AG04450 (cell line): ENCODE measurements around the gene SERPINA4. TPM values are rescaled to one million over a fixed set of nuclear protein-coding genes. Genes with fewer than 3 reads are reported as not detected.

Source experiments
- CTCF ChIA-PET: fragments of 300-600, 350-600 bp; formaldehyde crosslinking; extraction: SDS; loops from one replicate; lab custom pipeline; 2022; ENCODE audit warnings: antibody characterized with exemption, inconsistent platforms; lab: Charles Lee
- POLR2A ChIA-PET: fragments of 350-600 bp; formaldehyde crosslinking; extraction: SDS; loops from one replicate; lab custom pipeline; 2021; ENCODE audit warnings: antibody characterized with exemption, inconsistent platforms; lab: Yijun Ruan, JAX
- DNase-seq: peaks from one replicate; pipeline ENCODE4 v3.0.0-alpha.2; 2011; ENCODE audit warnings: low read depth, low spot score
- H3K27ac ChIP-seq: one replicate; pipeline ENCODE4 v1.5.1; 2012; ENCODE audit warnings: low read depth, low read length, control low read depth
- H3K27me3 ChIP-seq: one replicate; pipeline ENCODE4 v1.6.0; 2012; ENCODE audit warnings: low read length; ENCODE audit not compliant: control insufficient read depth, insufficient read depth
- H3K4me3 ChIP-seq: 2 replicates; pipeline ENCODE4 v1.5.1; 2011; ENCODE audit warnings: mild to moderate bottlenecking, low read depth, low read length, control low read depth
- H3K9me3 ChIP-seq: 2 replicates; pipeline ENCODE4 v1.5.1; 2012; ENCODE audit warnings: low read length; ENCODE audit not compliant: control insufficient read depth, insufficient read depth
- CTCF ChIP-seq: IDR thresholded peaks from 2 replicates; pipeline ENCODE4 v1.5.1; 2011; ENCODE audit warnings: low read depth, low read length, control low read depth, inconsistent platforms
- polyA plus RNA-seq: library from polyadenylated mRNA; depleted of rRNA; stranded (reverse); fragments of >200 nt; gene quantifications from 2 replicates; pipeline ENCODE4 v1.2.3, GENCODE V29; 2011

Gene SERPINA4
- polyA plus RNA-seq, 1 experiment = not detected

GRCh38 chr14:94517641-94518257, 43.5 kb upstream of the SERPINA4 start:
- Histone ChIP-seq H3K27me3 (no peaks in the 10 kb centered on the region), H3K9me3 (peaks cover 3% of the 10 kb centered on the region; the same call in 1 of the 2 replicates), H3K4me3 (no peak overlapping the region), H3K27ac (no peak overlapping the region)
- no peak for TF ChIP-seq CTCF
- POLR2A ChIA-PET = no interaction called here
- no peak for DNase-seq
- CTCF ChIA-PET = no interaction called here

DNA sequence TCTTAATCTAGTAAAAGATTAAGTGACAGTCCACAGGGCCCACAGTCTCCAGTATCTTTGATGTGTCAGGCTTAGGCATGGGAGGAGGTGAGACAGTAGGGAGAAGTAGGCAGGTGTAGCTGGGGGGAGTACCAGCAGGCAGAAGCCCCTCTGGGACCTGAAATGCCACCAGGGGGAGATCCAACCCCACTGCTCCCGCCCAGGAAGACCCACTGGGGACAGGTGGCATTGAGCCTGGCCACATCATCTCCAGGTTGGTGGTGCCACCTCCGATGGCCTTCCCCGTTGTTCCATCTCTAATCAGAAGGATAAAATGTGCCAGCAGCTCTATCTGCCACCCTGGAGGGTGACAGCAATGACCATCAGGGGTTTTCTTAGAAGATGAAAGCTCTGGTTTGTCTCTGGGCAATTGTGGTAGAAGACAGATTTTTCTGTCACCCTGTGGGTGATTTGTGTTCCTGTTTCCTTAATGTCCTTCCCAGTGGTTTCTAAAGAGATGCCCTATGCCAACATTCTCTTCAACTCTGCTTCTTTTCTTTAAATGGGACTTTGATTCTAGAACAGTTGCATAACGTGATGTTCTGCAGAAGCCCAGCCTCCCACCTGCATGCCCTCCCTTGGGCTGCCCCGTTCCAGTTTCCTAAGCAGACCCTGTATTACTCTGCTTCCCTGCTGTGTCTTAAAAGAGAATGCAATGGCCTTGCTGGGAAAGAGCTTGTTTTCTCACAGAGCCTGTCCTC, 39.7 kb upstream of the SERPINA4 start:
- no peak overlapping the region for H3K27ac ChIP-seq
- DNase-seq = no peak
- no peaks in the 10 kb centered on the region for H3K27me3 ChIP-seq
- H3K9me3 ChIP-seq = peaks cover 3% of the 10 kb centered on the region; the same call in 1 of the 2 replicates
- ChIA-PET POLR2A (interaction anchor here (0.6 kb wide), 1 partner anchor 568 kb away, joined by 3 read pairs; no protein-coding TSS in a partner anchor), CTCF (interaction anchor here (1.3 kb wide), 1 partner anchor 35 kb away, joined by 5 read pairs; no protein-coding TSS in a partner anchor)
- no peak for TF ChIP-seq CTCF
- no peak overlapping the region for H3K4me3 ChIP-seq

GRCh38 chr14:94522115-94522724, 39.0 kb upstream of the SERPINA4 start:
- CTCF ChIA-PET = interaction anchor here (1.3 kb wide), 1 partner anchor 36 kb away, joined by 5 read pairs; no protein-coding TSS in a partner anchor
- POLR2A ChIA-PET = interaction anchor here (0.6 kb wide), 1 partner anchor 567 kb away, joined by 3 read pairs; no protein-coding TSS in a partner anchor
- TF ChIP-seq CTCF = no peak
- H3K27ac ChIP-seq = no peak overlapping the region
- peaks cover 3% of the 10 kb centered on the region; the same call in 1 of the 2 replicates for H3K9me3 ChIP-seq
- H3K27me3 ChIP-seq = no peaks in the 10 kb centered on the region
- DNase-seq = no peak
- H3K4me3 ChIP-seq = no peak overlapping the region

DNA sequence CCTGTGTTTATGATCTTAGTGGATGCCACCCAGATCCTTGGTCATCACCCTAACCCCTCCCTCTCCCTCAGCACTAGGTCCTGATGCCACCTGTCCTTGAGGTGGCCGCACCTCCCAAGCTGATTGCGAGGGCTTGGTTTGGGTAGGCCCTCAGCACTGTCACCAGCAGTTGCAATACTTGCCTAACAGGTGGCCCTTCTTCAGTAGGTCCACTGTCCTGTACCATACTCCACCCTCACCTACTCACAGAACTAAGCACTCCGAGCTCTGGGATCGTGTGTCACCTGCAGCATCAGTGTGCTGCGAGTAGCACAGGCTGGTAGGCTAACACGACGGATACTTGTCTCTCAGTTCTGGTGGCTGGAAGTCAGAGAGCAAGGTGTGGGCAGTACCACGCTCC, 38.0 kb upstream of the SERPINA4 start:
- Histone ChIP-seq H3K27me3 (no peaks in the 10 kb centered on the region), H3K27ac (no peak overlapping the region), H3K4me3 (no peak overlapping the region), H3K9me3 (peaks cover 3% of the 10 kb centered on the region; the same call in 1 of the 2 replicates)
- DNase-seq = no peak
- no peak for TF ChIP-seq CTCF
- ChIA-PET CTCF (no interaction called here), POLR2A (no interaction called here)
